ENCODE measurements around the gene ZNF280A. TPM values are rescaled to one million over a fixed set of nuclear protein-coding genes. Genes with fewer than 3 reads are reported as not detected.

The ZNF280A gene
- total and polyA plus RNA-seq, 10 donors, result 0.51 TPM; not detected in 9

GRCh38 chr22:22487059-22487458, 33.0 kb downstream of the ZNF280A start:
- Histone ChIP-seq H3K4me3 (no peak overlapping the region), H3K27me3 (replicated peaks in 1 of 7) (no peaks in the 10 kb centered on the region), H3K36me3 (peaks cover 0 to 41% (median 0%) of the 10 kb centered on the region in 6 donors), H3K9me3 (no peaks in the 10 kb centered on the region), H3K27ac (no peak overlapping the region), H3K4me1 (no peaks in the 10 kb centered on the region)
- TF ChIP-seq POLR2AphosphoS5 (IDR thresholded peaks at IDR 0.05) (no peak), CTCF (IDR thresholded peaks at IDR 0.05 in 8 of 11, conservative IDR thresholded peaks at IDR 0.05 in 3 of 11) (no peak), POLR2A (IDR thresholded peaks at IDR 0.05) (no peak)
- intact Hi-C loops (cut with DNase I; ENCODE audit: low total_unique reads), result no loop called here
- WGBS, 5 donors, result 93 to 98% (median 96%) methylated on average over 6 of the region's 6 CpGs
- DNase-seq, result no peak

GRCh38 chr22:22486132-22486899, 33.8 kb downstream of the ZNF280A start:
- intact Hi-C loops (cut with DNase I; ENCODE audit: low total_unique reads), result no loop called here
- no peak for DNase-seq
- no peaks in the 10 kb centered on the region for H3K9me3 ChIP-seq

GRCh38 chr22:22485524-22485923, 34.5 kb downstream of the ZNF280A start:
- 94 to 99% (median 96%) methylated on average over 3 of the region's 3 CpGs for whole genome bisulfite sequencing, 5 donors
- DNase-seq, result no peak
- H3K4me1 ChIP-seq, result no peaks in the 10 kb centered on the region
- TF ChIP-seq POLR2AphosphoS5 (IDR thresholded peaks at IDR 0.05) (no peak), CTCF (IDR thresholded peaks at IDR 0.05 in 8 of 11, conservative IDR thresholded peaks at IDR 0.05 in 3 of 11) (no peak), POLR2A (IDR thresholded peaks at IDR 0.05) (no peak)
- no peaks in the 10 kb centered on the region for H3K27me3 ChIP-seq (replicated peaks in 1 of 7)
- H3K9me3 ChIP-seq, result no peaks in the 10 kb centered on the region
- peaks cover 0 to 30% (median 0%) of the 10 kb centered on the region in 6 donors for H3K36me3 ChIP-seq
- intact Hi-C loops (cut with DNase I; ENCODE audit: low total_unique reads), result no loop called here
- no peak overlapping the region for H3K4me3 ChIP-seq
- H3K27ac ChIP-seq, result no peak overlapping the region

More at GRCh38 chr22:22486132-22486899, 33.8 kb downstream of the ZNF280A start:
- TF ChIP-seq POLR2AphosphoS5 (IDR thresholded peaks at IDR 0.05) (no peak), POLR2A (IDR thresholded peaks at IDR 0.05) (no peak), CTCF (IDR thresholded peaks at IDR 0.05 in 8 of 11, conservative IDR thresholded peaks at IDR 0.05 in 3 of 11) (no peak)
- WGBS, 5 donors, result 90 to 98% (median 95%) methylated on average over 4 of the region's 4 CpGs
- H3K27me3 ChIP-seq (replicated peaks in 1 of 7), result no peaks in the 10 kb centered on the region
- H3K36me3 ChIP-seq, result peaks cover 0 to 34% (median 0%) of the 10 kb centered on the region in 6 donors
- no peak overlapping the region for H3K27ac ChIP-seq
- no peak overlapping the region for H3K4me3 ChIP-seq
- no peaks in the 10 kb centered on the region for H3K4me1 ChIP-seq

GRCh38 chr22:22484023-22484422, 36.0 kb downstream of the ZNF280A start:
- TF ChIP-seq CTCF (IDR thresholded peaks at IDR 0.05 in 8 of 11, conservative IDR thresholded peaks at IDR 0.05 in 3 of 11), result no peak
- DNase-seq, result no peak
- intact Hi-C loops (cut with DNase I; ENCODE audit: low total_unique reads), result no loop called here
- Histone ChIP-seq H3K4me3 (no peak overlapping the region), H3K27me3 (replicated peaks in 1 of 7) (no peaks in the 10 kb centered on the region), H3K4me1 (no peaks in the 10 kb centered on the region), H3K9me3 (no peaks in the 10 kb centered on the region), H3K27ac (no peak overlapping the region), H3K36me3 (peaks cover 0 to 25% (median 0%) of the 10 kb centered on the region in 6 donors)
- WGBS, 5 donors, result 95 to 96% (median 96%) methylated on average over 11 of the region's 11 CpGs
